T-helper 2 cell treated with Interferon-gamma antibody and Interleukin-4, amounts not matched to agents 100 ng/mL and 5 ng/mL, for 36 hours (primary cell): Measurements from ENCODE around the gene TBC1D22A. TPM values are rescaled to one million over a fixed set of nuclear protein-coding genes. Genes with fewer than 3 reads are reported as not detected.

ENCODE experiments used
- intact Hi-C: fragments of 100-400 bp; cut with micrococcal nuclease; formaldehyde crosslinking; loops from one replicate; pipeline ENCODE4 v1.15.1; 2023
- total RNA-seq: library from RNA; stranded (reverse); gene quantifications from 2 replicates; pipeline ENCODE4 v1.2.3, GENCODE V29; 2022

The TBC1D22A gene
- total RNA-seq, 1 donor from 2014 or later = 32.8 TPM

- intact Hi-C loops = no loop called here
Measured at GRCh38 chr22:47146941-47147340, 384.5 kb downstream of the TBC1D22A start.

GRCh38 chr22:47147572-47147971, 385.1 kb downstream of the TBC1D22A start:
- intact Hi-C loops = no loop called here

GRCh38 chr22:47148510-47148909, 386.1 kb downstream of the TBC1D22A start:
- intact Hi-C loops = no loop called here

GRCh38 chr22:47148956-47149728, 386.7 kb downstream of the TBC1D22A start:
- intact Hi-C loops = no loop called here

GRCh38 chr22:47149976-47150375, 387.5 kb downstream of the TBC1D22A start:
- intact Hi-C loops = no loop called here

- intact Hi-C loops = no loop called here
Measured at GRCh38 chr22:47150426-47150825, 388.0 kb downstream of the TBC1D22A start.

- intact Hi-C loops = no loop called here
Measured at GRCh38 chr22:47151064-47151463, 388.6 kb downstream of the TBC1D22A start.

GRCh38 chr22:47151490-47151889, 389.0 kb downstream of the TBC1D22A start:
- intact Hi-C loops = no loop called here

GRCh38 chr22:47152236-47152635, 389.8 kb downstream of the TBC1D22A start:
- intact Hi-C loops = no loop called here

- intact Hi-C loops = no loop called here
Measured at GRCh38 chr22:47152938-47153337, 390.5 kb downstream of the TBC1D22A start.

GRCh38 chr22:47153854-47154525, 391.5 kb downstream of the TBC1D22A start:
- intact Hi-C loops = no loop called here

- intact Hi-C loops = no loop called here
Measured at GRCh38 chr22:47154621-47155081, 392.2 kb downstream of the TBC1D22A start.

- intact Hi-C loops = no loop called here
Measured at GRCh38 chr22:47155131-47155885, 392.9 kb downstream of the TBC1D22A start.

GRCh38 chr22:47155912-47156311, 393.5 kb downstream of the TBC1D22A start:
- intact Hi-C loops = no loop called here

- intact Hi-C loops = no loop called here
Measured at GRCh38 chr22:47156352-47157092, 394.1 kb downstream of the TBC1D22A start.

GRCh38 chr22:47157093-47157420, 394.6 kb downstream of the TBC1D22A start:
- intact Hi-C loops = no loop called here

- intact Hi-C loops = no loop called here
Measured at GRCh38 chr22:47157486-47158270, 395.2 kb downstream of the TBC1D22A start.

GRCh38 chr22:47158457-47158856, 396.0 kb downstream of the TBC1D22A start:
- intact Hi-C loops = no loop called here

GRCh38 chr22:47159592-47159991, 397.1 kb downstream of the TBC1D22A start:
- intact Hi-C loops = no loop called here

- intact Hi-C loops = no loop called here
Measured at GRCh38 chr22:47160141-47160541, 397.7 kb downstream of the TBC1D22A start.
